Esophagus squamous epithelium (tissue), 4 donors: ENCODE data around the gene OR1J4.

Source experiments
- POLR2A ChIP-seq, 4 donors: fragments of 450-650 bp; IDR thresholded peaks; one replicate each; pipeline ENCODE4 v1.6.1; 2017; ENCODE audit warnings: antibody characterized with exemption in 4 of 4, mild to moderate bottlenecking in 4 of 4, moderate library complexity in 3 of 4
- TF ChIP-seq, protein P1 (sequence below), 6 experiments: fragments of 450-650 bp in 4 of 6; fragments of 200-600 bp in 2 of 6; sonication (generic) in 2 of 6; IDR thresholded peaks; one replicate each; pipeline ENCODE4 v1.5.1; 2016 to 2019; ENCODE audit warnings: antibody characterized with exemption in 6 of 6, mild to moderate bottlenecking in 4 of 6, moderate library complexity in 4 of 6

DNA sequence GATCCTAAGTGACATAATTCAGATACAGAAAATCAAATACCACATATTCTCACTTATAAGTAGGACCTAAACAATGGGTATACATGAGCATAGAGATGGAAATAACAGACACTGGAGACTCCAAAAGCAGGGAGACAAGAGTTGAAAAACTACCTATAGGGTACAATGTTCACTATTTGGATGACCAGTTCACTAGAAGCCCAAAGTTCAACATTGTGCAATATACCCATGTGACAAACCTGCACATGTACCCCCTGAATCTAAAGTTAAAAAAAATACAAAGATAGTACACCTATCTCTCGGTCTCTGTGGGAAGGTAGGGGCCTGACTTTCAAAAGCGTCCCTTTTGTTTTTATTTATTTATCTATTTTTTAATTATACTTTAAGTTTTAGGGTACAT lies 19.8 kb downstream of the OR1J4 start:
- TF ChIP-seq, protein P1, sequence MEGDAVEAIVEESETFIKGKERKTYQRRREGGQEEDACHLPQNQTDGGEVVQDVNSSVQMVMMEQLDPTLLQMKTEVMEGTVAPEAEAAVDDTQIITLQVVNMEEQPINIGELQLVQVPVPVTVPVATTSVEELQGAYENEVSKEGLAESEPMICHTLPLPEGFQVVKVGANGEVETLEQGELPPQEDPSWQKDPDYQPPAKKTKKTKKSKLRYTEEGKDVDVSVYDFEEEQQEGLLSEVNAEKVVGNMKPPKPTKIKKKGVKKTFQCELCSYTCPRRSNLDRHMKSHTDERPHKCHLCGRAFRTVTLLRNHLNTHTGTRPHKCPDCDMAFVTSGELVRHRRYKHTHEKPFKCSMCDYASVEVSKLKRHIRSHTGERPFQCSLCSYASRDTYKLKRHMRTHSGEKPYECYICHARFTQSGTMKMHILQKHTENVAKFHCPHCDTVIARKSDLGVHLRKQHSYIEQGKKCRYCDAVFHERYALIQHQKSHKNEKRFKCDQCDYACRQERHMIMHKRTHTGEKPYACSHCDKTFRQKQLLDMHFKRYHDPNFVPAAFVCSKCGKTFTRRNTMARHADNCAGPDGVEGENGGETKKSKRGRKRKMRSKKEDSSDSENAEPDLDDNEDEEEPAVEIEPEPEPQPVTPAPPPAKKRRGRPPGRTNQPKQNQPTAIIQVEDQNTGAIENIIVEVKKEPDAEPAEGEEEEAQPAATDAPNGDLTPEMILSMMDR (IDR thresholded peaks at IDR 0.05): no peak
- no peak for TF ChIP-seq POLR2A (IDR thresholded peaks at IDR 0.05)
